IMR-90 (cell line): ENCODE measurements around the gene CFHR1. TPM values are rescaled to one million over a fixed set of nuclear protein-coding genes. Genes with fewer than 3 reads are reported as not detected.

Experiments
- ATAC-seq: fragments of 200-7000 bp; cut with Tn5 transposase; 2 replicates; pipeline ENCODE4 v1.9.1; 2020; ENCODE audit warnings: low read depth, mild to moderate bottlenecking, moderate library complexity
- BruUV-seq: library from RNA; stranded (reverse); fragments of 400-500 nt; replicated peaks from 2 replicates; lab custom pipeline; 2021; lab: Mats Ljungman, UMichigan
- CTCF ChIA-PET: fragments of 300-600 bp; formaldehyde crosslinking; extraction: SDS; loops from one replicate; lab custom pipeline; 2021; ENCODE audit warnings: antibody characterized with exemption; lab: Yijun Ruan, JAX
- POLR2A ChIA-PET: fragments of 300-600 bp; sonication (Branson Sonifier 250); formaldehyde crosslinking; loops from one replicate; lab custom pipeline; 2022; ENCODE audit warnings: antibody characterized with exemption; ENCODE audit not compliant: unreplicated experiment; lab: Charles Lee
- DNase-seq: peaks from one replicate; pipeline ENCODE4 v3.0.0; 2013
- H2AFZ ChIP-seq: replicated peaks from 2 replicates; pipeline ENCODE3; 2013; ENCODE audit warnings: low read length, mild to moderate bottlenecking; ENCODE audit not compliant: poor library complexity
- H2AK5ac ChIP-seq: 2 replicates; pipeline ENCODE4 v1.6.1; 2013; ENCODE audit warnings: low read depth, low read length, inconsistent platforms
- H2AK9ac ChIP-seq: replicated peaks from 2 replicates; pipeline ENCODE3; 2013; ENCODE audit warnings: mild to moderate bottlenecking, low read depth, low read length, moderate library complexity; ENCODE audit not compliant: poor library complexity
- H2BK120ac ChIP-seq: 2 replicates; pipeline ENCODE4 v1.6.1; 2013; ENCODE audit warnings: low read depth, low read length, inconsistent platforms
- H2BK15ac ChIP-seq: 3 replicates; pipeline ENCODE4 v1.6.1; 2013; ENCODE audit warnings: low read depth, low read length, inconsistent platforms
- H2BK20ac ChIP-seq: 2 replicates; pipeline ENCODE4 v1.6.1; 2013; ENCODE audit warnings: low read depth, mild to moderate bottlenecking, inconsistent platforms, low read length, moderate library complexity
- H2BK5ac ChIP-seq: 2 replicates; pipeline ENCODE4 v1.6.1; 2013; ENCODE audit warnings: mild to moderate bottlenecking, low read depth, low read length, inconsistent platforms; ENCODE audit not compliant: poor library complexity, severe bottlenecking
- H3K14ac ChIP-seq: replicated peaks from 2 replicates; pipeline ENCODE4 v1.6.1; 2013; ENCODE audit warnings: low read depth, low read length, inconsistent platforms
- H3K18ac ChIP-seq: 2 replicates; pipeline ENCODE4 v1.6.1; 2013; ENCODE audit warnings: low read depth, low read length, control low read depth
- H3K23ac ChIP-seq: 2 replicates; pipeline ENCODE4 v1.6.1; 2013; ENCODE audit warnings: low read depth, low read length, inconsistent platforms
- H3K27ac ChIP-seq: 2 replicates; pipeline ENCODE4 v1.5.1; 2013; ENCODE audit warnings: mild to moderate bottlenecking, control low read depth, low read length; ENCODE audit not compliant: insufficient read depth
- H3K27me3 ChIP-seq: 2 replicates; pipeline ENCODE4 v1.6.1; 2013; ENCODE audit warnings: low read length; ENCODE audit not compliant: control insufficient read depth, insufficient read depth
- H3K36me3 ChIP-seq: 2 replicates; pipeline ENCODE4 v1.6.1; 2013; ENCODE audit warnings: low read length, mixed read lengths; ENCODE audit not compliant: control insufficient read depth, insufficient read depth
- H3K4ac ChIP-seq: 2 replicates; pipeline ENCODE4 v1.6.1; 2013; ENCODE audit warnings: low read depth, low read length, inconsistent platforms
- H3K4me1 ChIP-seq: 2 replicates; pipeline ENCODE4 v1.6.1; 2013; ENCODE audit warnings: low read length, mixed read lengths; ENCODE audit not compliant: control insufficient read depth, insufficient read depth
- H3K4me2 ChIP-seq: 2 replicates; pipeline ENCODE4 v1.6.1; 2013; ENCODE audit warnings: low read depth, mild to moderate bottlenecking, control low read depth, low read length, moderate library complexity
- H3K4me3 ChIP-seq: 2 replicates; pipeline ENCODE4 v1.5.1; 2013; ENCODE audit warnings: low read depth, mild to moderate bottlenecking, control low read depth, low read length, moderate library complexity; ENCODE audit not compliant: insufficient read depth
- H3K56ac ChIP-seq: 2 replicates; pipeline ENCODE4 v1.6.1; 2013; ENCODE audit warnings: low read length, inconsistent platforms; ENCODE audit not compliant: insufficient read depth; ENCODE audit errors: extremely low read depth
- H3K79me1 ChIP-seq, 2 experiments: 2 replicates each; pipeline ENCODE4 v1.6.1; 2013; ENCODE audit warnings: low read length in 2 of 2, inconsistent platforms in 1 of 2, low read depth in 1 of 2
- H3K9ac ChIP-seq: 2 replicates; pipeline ENCODE4 v1.6.1; 2013; ENCODE audit warnings: low read depth, low read length, control low read depth
- H3K9me1 ChIP-seq: 2 replicates; pipeline ENCODE4 v1.6.1; 2013; ENCODE audit warnings: low read length, inconsistent platforms; ENCODE audit not compliant: insufficient read depth
- H3K9me3 ChIP-seq: 2 replicates; pipeline ENCODE4 v1.6.1; 2013; ENCODE audit warnings: low read length; ENCODE audit not compliant: control insufficient read depth, insufficient read depth
- H4K20me1 ChIP-seq: 2 replicates; pipeline ENCODE4 v1.6.1; 2013; ENCODE audit warnings: low read length, inconsistent platforms; ENCODE audit not compliant: insufficient read depth
- H4K5ac ChIP-seq: 2 replicates; pipeline ENCODE4 v1.6.1; 2013; ENCODE audit warnings: mild to moderate bottlenecking, low read depth, low read length, control low read depth
- H4K8ac ChIP-seq, 2 experiments: 2 replicates each; pipeline ENCODE4 v1.6.1; 2013; ENCODE audit warnings: low read depth in 2 of 2, low read length in 2 of 2, control low read depth in 1 of 2, inconsistent platforms in 1 of 2
- H4K91ac ChIP-seq: 2 replicates; pipeline ENCODE4 v1.6.1; 2013; ENCODE audit warnings: low read depth, low read length, inconsistent platforms; ENCODE audit not compliant: insufficient read depth
- BHLHE40 ChIP-seq: fragments of 150-350 bp; IDR thresholded peaks from 2 replicates; pipeline ENCODE4 v1.6.1; 2016; ENCODE audit warnings: mild to moderate bottlenecking, low read depth, low read length
- CEBPB ChIP-seq: IDR thresholded peaks from 2 replicates; pipeline ENCODE4 v1.6.1; 2012; ENCODE audit warnings: low read depth, low read length, improper control_type of control experiment
- CHD1 ChIP-seq: IDR thresholded peaks from 2 replicates; pipeline ENCODE4 v1.6.1; 2012; ENCODE audit warnings: low read depth, low read length, improper control_type of control experiment
- CTCF ChIP-seq: conservative IDR thresholded peaks from 2 replicates; pipeline ENCODE4 v1.5.1; 2012; ENCODE audit warnings: mild to moderate bottlenecking, low read depth, low read length, improper control_type of control experiment
- FOS ChIP-seq: fragments of 150-350 bp; IDR thresholded peaks from 2 replicates; pipeline ENCODE4 v1.6.1; 2016; ENCODE audit warnings: low read depth, low read length
- MAFK ChIP-seq: IDR thresholded peaks from 2 replicates; pipeline ENCODE4 v1.6.1; 2012; ENCODE audit warnings: low read depth, low read length, improper control_type of control experiment
- MXI1 ChIP-seq: IDR thresholded peaks from 2 replicates; pipeline ENCODE4 v1.6.1; 2012; ENCODE audit warnings: low read depth, mild to moderate bottlenecking, low read length, moderate library complexity, borderline replicate concordance
- NFE2L2 ChIP-seq: fragments of 150-350 bp; IDR thresholded peaks from 2 replicates; pipeline ENCODE4 v1.6.1; 2016; ENCODE audit warnings: low read depth, mild to moderate bottlenecking, low read length
- POLR2A ChIP-seq: IDR thresholded peaks from 2 replicates; pipeline ENCODE4 v1.6.1; 2012; ENCODE audit warnings: mild to moderate bottlenecking, low read depth, low read length
- RCOR1 ChIP-seq: IDR thresholded peaks from 2 replicates; pipeline ENCODE4 v1.6.1; 2012; ENCODE audit warnings: mild to moderate bottlenecking, low read length, improper control_type of control experiment; ENCODE audit not compliant: insufficient replicate concordance
- SMC3 ChIP-seq: fragments of 150-350 bp; IDR thresholded peaks from 2 replicates; pipeline ENCODE4 v1.6.1; 2016; ENCODE audit warnings: low read depth, mild to moderate bottlenecking, antibody characterized with exemption, low read length, moderate library complexity
- USF2 ChIP-seq: fragments of 150-350 bp; IDR thresholded peaks from 2 replicates; pipeline ENCODE4 v1.6.1; 2017; ENCODE audit warnings: mild to moderate bottlenecking, antibody characterized with exemption, low read length, low read depth
- WGBS, 2 experiments: methylation state at CpG; one replicate each; pipeline versions ENCODE4 v1.1.5 to v1.1.7; 2013; ENCODE audit warnings: missing lambda C conversion rate in 2 of 2; ENCODE audit not compliant: insufficient read length in 1 of 2; ENCODE audit errors: extremely low coverage in 2 of 2; 5-methylcytosine and 5-hydroxymethylcytosine counted together
- dilution Hi-C: fragments of 300-500 bp; cut with HindIII; formaldehyde crosslinking; loops from one replicate; pipeline ENCODE4 v1.14.3; 2018; ENCODE audit warnings: low sequenced_read_pairs; ENCODE audit not compliant: unreplicated experiment
- in situ Hi-C: fragments of 300-500 bp; cut with MboI; formaldehyde crosslinking; loops from 3 replicates; pipeline ENCODE4 v1.14.3; 2019; ENCODE audit warnings: low sequenced_read_pairs, inconsistent platforms, mixed read lengths
- intact Hi-C: fragments of 100-400 bp; cut with micrococcal nuclease; formaldehyde crosslinking; loops from 2 replicates; pipeline ENCODE4 v1.10.0; 2022
- polyA plus RNA-seq, 3 experiments: library from polyadenylated mRNA; depleted of rRNA; stranded (reverse); fragments of >200 nt; gene quantifications; 2 replicates each; pipeline ENCODE4 v1.2.3, GENCODE V29; 2012; ENCODE audit warnings: low replicate concordance in 1 of 3
- total RNA-seq: library from RNA; depleted of rRNA; stranded (reverse); fragments of >200 nt; gene quantifications from 2 replicates; pipeline ENCODE4 v1.2.3, GENCODE V29; 2012

The CFHR1 gene
- total and polyA plus RNA-seq, 2 of the 4 experiments (the other 2 are of a cell fraction) = not detected

DNA sequence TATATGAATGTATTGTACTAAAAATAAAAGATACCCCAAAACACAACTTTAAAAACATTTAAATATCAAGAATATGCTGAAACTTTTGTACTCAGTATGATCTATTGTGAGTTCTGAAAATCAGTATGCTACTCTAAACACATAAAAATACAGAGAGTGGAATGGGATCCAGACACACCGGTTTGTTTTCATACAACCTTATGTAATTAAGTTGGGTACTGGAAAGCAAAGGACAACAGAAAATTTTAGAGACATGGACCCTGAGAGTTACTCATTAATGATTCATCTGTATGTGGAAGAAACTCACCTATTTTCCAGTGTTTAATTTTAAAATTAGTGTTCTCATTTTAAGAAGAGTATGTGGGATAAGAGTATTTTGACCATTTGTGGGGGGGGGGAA is 45.8 kb upstream of the CFHR1 start:
- H3K79me1 ChIP-seq = no peaks in the 10 kb centered on the region
- no peak for DNase-seq
- H4K5ac ChIP-seq = no peak overlapping the region
- H2AFZ ChIP-seq = no peak overlapping the region
- no peaks in the 10 kb centered on the region for H3K9me3 ChIP-seq
- in situ Hi-C loops = no loop called here
- H4K8ac ChIP-seq = no peak overlapping the region
- ChIA-PET CTCF (no interaction called here), POLR2A (no interaction called here)
- no peak overlapping the region for H4K91ac ChIP-seq
- no peak overlapping the region for H2BK20ac ChIP-seq
- H3K4me2 ChIP-seq = no peak overlapping the region
- H3K27me3 ChIP-seq = no peaks in the 10 kb centered on the region
- TF ChIP-seq MXI1 (no peak), CEBPB (no peak), SMC3 (no peak), CHD1 (no peak), MAFK (no peak), NFE2L2 (no peak), USF2 (no peak), CTCF (no peak), BHLHE40 (no peak), RCOR1 (no peak), POLR2A (no peak), FOS (no peak)
- no peaks in the 10 kb centered on the region for H4K20me1 ChIP-seq
- H2BK15ac ChIP-seq = no peak overlapping the region
- ATAC-seq = no peak
- no peak overlapping the region for H3K14ac ChIP-seq
- H3K27ac ChIP-seq = no peak overlapping the region
- H3K4me3 ChIP-seq = no peak overlapping the region
- no peak overlapping the region for H2AK5ac ChIP-seq
- dilution Hi-C loops = no loop called here
- H3K56ac ChIP-seq = no peak overlapping the region
- no peak overlapping the region for H3K18ac ChIP-seq
- H3K4ac ChIP-seq = no peak overlapping the region
- no peak overlapping the region for H2BK120ac ChIP-seq
- WGBS, 2 experiments = no CpG with 5 or more reads among the region's 1 CpG
- no TSS peak for BruUV-seq
- H3K36me3 ChIP-seq = no peaks in the 10 kb centered on the region
- intact Hi-C loops = no loop called here
- H2BK5ac ChIP-seq = no peak overlapping the region
- H2AK9ac ChIP-seq = no peak overlapping the region
- no peak overlapping the region for H3K23ac ChIP-seq
- H3K4me1 ChIP-seq = no peaks in the 10 kb centered on the region
- H3K9ac ChIP-seq = no peak overlapping the region
- H3K9me1 ChIP-seq = no peaks in the 10 kb centered on the region
